LNCAP (cell line): ENCODE data around the gene TULP4.

Experiments
- CTCF ChIP-seq: fragments of 450-650 bp; IDR thresholded peaks from 2 replicates; pipeline ENCODE4 v1.5.1; 2017; ENCODE audit warnings: mild to moderate bottlenecking

TULP4 gene

DNA sequence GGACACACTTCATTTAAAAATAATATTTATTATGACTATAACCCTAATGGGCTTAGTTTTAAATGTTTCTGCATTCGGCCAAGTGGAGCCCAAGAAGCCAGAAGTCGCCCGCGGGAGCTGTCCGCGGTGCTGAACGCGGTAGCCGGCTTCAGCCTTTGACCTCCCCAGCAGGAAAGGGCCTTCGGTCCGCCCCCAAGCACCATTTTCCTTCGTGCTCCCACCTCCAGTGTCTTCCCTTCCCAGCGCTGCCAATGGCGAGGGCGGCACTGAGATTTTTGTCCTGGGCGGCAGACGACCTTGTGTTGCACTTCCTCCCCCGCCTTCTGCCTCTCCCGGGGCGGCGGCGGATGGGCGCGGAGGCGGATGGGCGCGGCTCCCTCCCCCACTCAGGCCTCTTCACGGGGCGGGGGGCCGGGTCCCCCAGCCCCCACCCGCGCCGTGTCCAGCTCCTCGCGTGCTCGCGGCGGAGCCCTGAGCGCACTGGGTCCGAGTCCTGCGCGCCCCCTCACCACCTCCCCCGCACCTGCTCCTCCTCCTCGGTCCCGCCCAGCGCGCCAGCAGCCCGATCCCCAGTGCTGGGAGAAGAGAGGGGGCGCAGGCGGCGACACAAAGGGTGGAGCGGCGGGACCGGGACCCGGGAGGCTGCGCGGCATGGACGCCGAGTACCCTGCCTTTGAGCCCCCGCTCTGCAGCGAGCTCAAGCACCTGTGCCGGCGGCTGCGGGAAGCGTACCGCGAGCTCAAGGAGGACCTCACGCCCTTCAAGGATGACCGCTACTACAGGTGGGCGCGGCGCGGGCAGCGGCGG is 224.0 kb downstream of the TULP4 start:
- TF ChIP-seq CTCF, result no peak

- TF ChIP-seq CTCF, result no peak
These were observed 224.9 kb downstream of the TULP4 start for GRCh38 chr6:158536891-158537798.

DNA sequence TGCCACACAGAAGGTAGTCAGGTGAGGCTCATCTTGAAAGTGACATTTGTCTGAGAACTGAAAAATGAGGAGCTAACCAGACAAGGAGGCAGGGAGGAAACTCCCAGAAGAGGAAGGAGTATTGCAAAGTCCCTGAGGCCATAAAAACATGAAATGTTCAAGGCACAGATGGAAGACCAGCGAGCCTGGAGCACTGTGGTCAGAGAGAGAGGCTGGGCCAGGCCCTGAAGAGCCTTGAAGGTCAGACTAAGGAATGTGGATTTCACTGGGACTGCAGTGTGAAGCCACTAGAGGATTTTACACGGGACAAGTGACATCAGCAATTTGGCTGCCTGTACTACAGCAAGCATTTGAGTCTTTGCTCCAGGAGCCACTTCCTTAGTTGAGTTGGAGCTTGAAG is 226.5 kb downstream of the TULP4 start:
- TF ChIP-seq CTCF, result no peak

DNA sequence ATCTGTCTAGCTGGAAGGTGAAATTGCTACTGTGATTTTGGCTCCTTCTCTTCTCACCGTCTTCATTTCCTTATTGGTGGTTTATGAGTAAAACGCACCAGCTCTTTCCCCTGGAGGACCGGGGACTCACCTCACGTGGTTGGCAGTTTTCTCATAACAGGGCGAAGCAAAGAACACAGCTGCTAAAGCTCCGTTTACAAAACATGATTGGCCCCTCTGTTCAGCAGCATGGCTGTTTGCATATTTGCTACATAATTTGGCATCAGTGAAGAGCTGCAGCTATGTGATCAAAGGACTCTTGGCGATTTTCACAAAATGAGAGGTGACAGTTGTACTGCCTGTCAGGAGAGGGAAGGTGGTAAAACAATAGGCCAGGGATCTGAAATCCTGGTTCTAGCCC is 227.1 kb downstream of the TULP4 start:
- no peak for TF ChIP-seq CTCF

DNA sequence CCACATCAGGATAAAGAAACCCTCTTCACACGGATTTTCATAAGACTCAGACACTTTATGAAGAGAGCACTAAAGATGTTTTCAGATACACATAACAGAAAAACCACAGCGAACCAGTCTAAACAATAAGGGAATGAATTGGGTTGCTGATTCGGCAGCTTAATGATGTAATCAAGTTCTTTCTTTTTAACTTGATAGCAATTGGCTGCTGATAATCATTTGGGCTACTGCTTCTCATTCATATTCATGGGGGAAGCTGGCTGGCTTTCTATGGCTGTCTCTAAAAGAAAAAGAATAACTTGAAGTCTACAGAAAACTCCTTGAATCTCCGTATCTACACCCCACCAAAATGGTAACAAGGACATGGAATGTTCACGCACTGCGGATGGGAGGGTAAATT is 227.6 kb downstream of the TULP4 start:
- no peak for TF ChIP-seq CTCF

GRCh38 chr6:158543606-158544185 is 231.4 kb downstream of the TULP4 start:
- no peak for TF ChIP-seq CTCF

DNA sequence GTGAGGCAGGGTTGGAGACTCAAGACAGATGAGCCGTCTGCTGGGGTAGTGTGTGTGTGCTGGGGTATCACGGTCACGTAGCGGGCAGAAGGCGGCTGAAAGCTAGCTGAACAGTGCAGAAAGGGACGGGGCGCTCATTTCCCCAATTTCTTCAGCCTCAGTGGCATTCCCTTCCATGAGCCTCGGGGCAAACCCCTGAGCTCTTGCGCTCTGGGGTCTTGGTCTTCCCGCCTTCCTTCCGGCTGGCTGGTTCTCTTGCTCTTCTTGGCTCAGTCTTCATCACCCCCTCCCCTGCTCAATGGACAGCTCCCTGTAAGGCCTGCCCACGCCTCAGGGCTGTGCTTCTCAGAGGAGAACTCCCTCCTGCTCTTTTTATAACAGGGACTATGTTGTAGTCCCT is 232.2 kb downstream of the TULP4 start:
- no peak for TF ChIP-seq CTCF
